Activated CD4-positive, alpha-beta T cell treated with anti-CD3 and anti-CD28 coated beads for 24 hours (primary cell): Measurements from ENCODE around the gene MCM5.

Experiments
- DNase-seq, 2 donors: peaks; one replicate each; pipeline ENCODE4 v3.0.0-alpha.2; 2020; ENCODE audit warnings: low read depth in 2 of 2

The MCM5 gene

GRCh38 chr22:35403356-35403755 is 3.4 kb downstream of the MCM5 start:
- no peak for DNase-seq

GRCh38 chr22:35404176-35404575 is 4.2 kb downstream of the MCM5 start:
- DNase-seq = no peak

GRCh38 chr22:35406443-35406842 is 6.5 kb downstream of the MCM5 start:
- DNase-seq = no peak

GRCh38 chr22:35407362-35407761 is 7.4 kb downstream of the MCM5 start:
- no peak for DNase-seq

GRCh38 chr22:35409783-35410662 is 10.1 kb downstream of the MCM5 start:
- no peak for DNase-seq

GRCh38 chr22:35410663-35411034 is 10.7 kb downstream of the MCM5 start:
- DNase-seq = no peak

- DNase-seq = no peak
These were observed 11.2 kb downstream of the MCM5 start for GRCh38 chr22:35411102-35411501.

- DNase-seq = no peak
These were observed 13.7 kb downstream of the MCM5 start for GRCh38 chr22:35413624-35414023.

GRCh38 chr22:35417606-35418005 is 17.7 kb downstream of the MCM5 start:
- no peak for DNase-seq

GRCh38 chr22:35418088-35418487 is 18.1 kb downstream of the MCM5 start:
- no peak for DNase-seq

GRCh38 chr22:35418731-35419130 is 18.8 kb downstream of the MCM5 start:
- no peak for DNase-seq

- no peak for DNase-seq
These were observed 19.8 kb downstream of the MCM5 start for GRCh38 chr22:35419756-35420155.

GRCh38 chr22:35421121-35421520 is 21.2 kb downstream of the MCM5 start:
- no peak for DNase-seq

GRCh38 chr22:35422145-35422544 is 22.2 kb downstream of the MCM5 start:
- no peak for DNase-seq

- no peak for DNase-seq
These were observed 23.0 kb downstream of the MCM5 start for GRCh38 chr22:35422936-35423335.

GRCh38 chr22:35424081-35424480 is 24.1 kb downstream of the MCM5 start:
- DNase-seq = no peak

- no peak for DNase-seq
These were observed 24.8 kb downstream of the MCM5 start for GRCh38 chr22:35424761-35425160.

GRCh38 chr22:35425546-35425945 is 25.6 kb downstream of the MCM5 start:
- no peak for DNase-seq

- no peak for DNase-seq
These were observed 26.2 kb downstream of the MCM5 start for GRCh38 chr22:35425971-35426800.

- DNase-seq = no peak
These were observed 26.8 kb downstream of the MCM5 start for GRCh38 chr22:35426801-35427140.

GRCh38 chr22:35430897-35431322 is 31.0 kb downstream of the MCM5 start:
- peak; percentile 53 to 57 for DNase-seq

GRCh38 chr22:35431483-35432227 is 31.7 kb downstream of the MCM5 start:
- DNase-seq = no peak
